ENCODE data around the gene ALDH1L1. TPM values are rescaled to one million over a fixed set of nuclear protein-coding genes. Genes with fewer than 3 reads are reported as not detected.

Gene ALDH1L1
- total RNA-seq, 1 donor from 2014 or later: 1.0 TPM

- Histone ChIP-seq H3K4me3 (ENCODE audit: low read depth, low read length) (no peak overlapping the region), H3K27me3 (ENCODE audit: control insufficient read depth, insufficient read depth, low read length) (no peaks in the 10 kb centered on the region), H3K36me3 (ENCODE audit: control insufficient read depth, insufficient read depth, low read length) (no peaks in the 10 kb centered on the region)
- TF ChIP-seq CTCF (IDR thresholded peaks at IDR 0.05; ENCODE audit: insufficient read depth, low read length, poor library complexity, severe bottlenecking): no peak
- DNase-seq (ENCODE audit: low read depth): no peak
Observed at GRCh38 chr3:126053949-126054569, 126.3 kb downstream of the ALDH1L1 start.

Other genes with a start within 250 kb of the ALDH1L1 start
- gene ROPN1B, start 211.4 kb downstream of the ALDH1L1 start, total RNA-seq: not detected in 2 replicates
- 73.4 and 74.9 TPM in 2 replicates for gene SLC41A3, start 96.5 kb downstream of the ALDH1L1 start, total RNA-seq
- 0.55 and 0.67 TPM in 2 replicates for gene KLF15, start 176.8 kb upstream of the ALDH1L1 start, total RNA-seq
- gene CFAP100, start 214.3 kb upstream of the ALDH1L1 start, total RNA-seq: not detected in 2 replicates

Data from kidney epithelial cell (primary cell).